ENCODE results near the gene SUFU. TPM values are rescaled to one million over a fixed set of nuclear protein-coding genes. Genes with fewer than 3 reads are reported as not detected.
"Not testable (repeated sequence)": the region's sequence is repeated elsewhere in the genome, so short reads cannot be mapped to it uniquely, and the experiment has no call there.

SUFU gene
- total RNA-seq, 4 donors from 2014 or later, result 2.3 to 5.4 (median 4.4) TPM

- TF ChIP-seq POLR2A (IDR thresholded peaks at IDR 0.05), result no peak
- TF ChIP-seq CTCF (IDR thresholded peaks at IDR 0.05), result no peak
- intact Hi-C loops (cut with DNase I), result no loop called here
- Histone ChIP-seq H3K27me3 (no peaks in the 10 kb centered on the region), H3K4me1 (peaks cover 18 to 21% of the 10 kb centered on the region in 2 donors), H3K36me3 (peaks cover 11 to 14% of the 10 kb centered on the region in 2 donors), H3K9me3 (no peaks in the 10 kb centered on the region), H3K27ac (peak overlapping the region in 2 of 3 donors; percentile 1 to 8), H3K4me3 (replicated peaks in 1 of 3) (no peak overlapping the region)
- peak; percentile 81 to 86 for DNase-seq
- WGBS, 2 donors, result 23 to 27% methylated on average over 2 of the region's 2 CpGs
Observed at GRCh38 chr10:102492983-102493382, 10.8 kb upstream of the SUFU start.

DNA sequence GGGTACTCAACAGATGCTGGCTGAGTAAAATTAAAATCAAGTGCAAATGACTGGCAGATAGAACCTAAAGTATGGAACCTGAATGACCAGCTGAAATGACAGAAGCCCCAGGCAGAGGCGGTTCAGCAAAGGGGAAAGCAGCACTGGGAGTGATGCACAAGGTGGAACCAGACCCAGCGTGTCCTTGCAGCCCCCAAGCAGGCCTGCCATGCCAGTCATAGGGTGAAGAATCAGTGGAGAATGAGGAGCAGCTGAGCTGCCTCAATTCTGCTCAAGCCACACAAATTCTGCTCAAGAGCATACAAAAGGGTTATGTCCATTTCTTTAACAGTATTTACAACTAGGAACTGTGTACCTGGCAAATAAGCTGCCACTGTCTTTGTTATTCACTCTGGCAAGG is 10.0 kb upstream of the SUFU start:
- Histone ChIP-seq H3K4me1 (peaks cover 18 to 21% of the 10 kb centered on the region in 2 donors), H3K36me3 (peaks cover 3 to 6% of the 10 kb centered on the region in 2 donors), H3K4me3 (replicated peaks in 1 of 3) (no peak overlapping the region), H3K27ac (no peak overlapping the region), H3K9me3 (no peaks in the 10 kb centered on the region), H3K27me3 (no peaks in the 10 kb centered on the region)
- no peak for DNase-seq
- 80 to 85% methylated on average over 1 to 2 of the region's 2 CpGs for WGBS, 2 donors
- TF ChIP-seq CTCF (IDR thresholded peaks at IDR 0.05) (no peak), POLR2A (IDR thresholded peaks at IDR 0.05) (no peak)
- intact Hi-C loops (cut with DNase I), result no loop called here

- Histone ChIP-seq H3K27ac (no peak overlapping the region), H3K27me3 (no peaks in the 10 kb centered on the region), H3K9me3 (no peaks in the 10 kb centered on the region), H3K36me3 (no peaks in the 10 kb centered on the region), H3K4me1 (peaks cover 23 to 25% of the 10 kb centered on the region in 2 donors), H3K4me3 (replicated peaks in 1 of 3) (no peak overlapping the region)
- TF ChIP-seq POLR2A (IDR thresholded peaks at IDR 0.05), result no peak
- no peak for TF ChIP-seq CTCF (IDR thresholded peaks at IDR 0.05)
- intact Hi-C loops (cut with DNase I), result no loop called here
- no peak for DNase-seq
- 95 to 100% methylated on average over 1 of the region's 1 CpG for WGBS, 2 donors
Observed at GRCh38 chr10:102497545-102497944, 6.2 kb upstream of the SUFU start.

GRCh38 chr10:102499356-102499755 is 4.4 kb upstream of the SUFU start:
- no peaks in the 10 kb centered on the region for H3K36me3 ChIP-seq
- peaks cover 15 to 18% of the 10 kb centered on the region in 2 donors for H3K4me1 ChIP-seq
- TF ChIP-seq POLR2A (IDR thresholded peaks at IDR 0.05) (no peak), CTCF (IDR thresholded peaks at IDR 0.05) (no peak)
- H3K4me3 ChIP-seq (replicated peaks in 1 of 3), result no peak overlapping the region
- no peak for DNase-seq
- H3K9me3 ChIP-seq, result no peaks in the 10 kb centered on the region
- intact Hi-C loops (cut with DNase I), result no loop called here
- no peaks in the 10 kb centered on the region for H3K27me3 ChIP-seq
- 91 to 95% methylated on average over 3 of the region's 3 CpGs for WGBS, 2 donors
- H3K27ac ChIP-seq, result no peak overlapping the region

DNA sequence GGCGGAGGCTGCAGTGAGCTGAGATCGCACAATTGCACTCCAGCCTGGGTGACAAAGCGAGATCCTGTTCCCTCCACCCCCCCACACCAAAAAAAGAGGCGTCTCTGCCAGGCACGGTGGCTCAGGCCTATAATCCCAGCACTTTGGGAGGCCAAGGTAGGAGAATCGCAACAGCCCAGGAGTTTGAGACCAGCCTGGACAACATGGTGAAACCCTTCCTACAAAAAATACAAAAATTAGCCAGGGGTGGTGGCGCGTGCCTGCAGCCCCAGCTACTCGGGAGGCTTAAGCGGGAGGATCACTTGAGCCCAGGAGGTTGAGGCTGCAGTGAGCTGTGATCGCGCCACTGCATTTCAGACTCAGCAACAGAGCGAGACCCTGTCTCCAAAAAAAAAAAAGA is 3.1 kb upstream of the SUFU start:
- WGBS, 2 donors, result 95 to 96% methylated on average over 13 of the region's 13 CpGs
- H3K36me3 ChIP-seq; H3K9me3 ChIP-seq; DNase-seq; H3K27me3 ChIP-seq; H3K27ac ChIP-seq; H3K4me3 ChIP-seq (replicated peaks in 1 of 3): not testable (repeated sequence)
- peaks cover 27 to 28% of the 10 kb centered on the region in 2 donors for H3K4me1 ChIP-seq
- intact Hi-C loops (cut with DNase I), result loop anchor here (10.0 kb wide), 1 partner anchor 346 kb away; the partner anchor contains the start of gene NOLC1
